Measurements from ENCODE around the gene UBE2F.

Gene UBE2F

DNA sequence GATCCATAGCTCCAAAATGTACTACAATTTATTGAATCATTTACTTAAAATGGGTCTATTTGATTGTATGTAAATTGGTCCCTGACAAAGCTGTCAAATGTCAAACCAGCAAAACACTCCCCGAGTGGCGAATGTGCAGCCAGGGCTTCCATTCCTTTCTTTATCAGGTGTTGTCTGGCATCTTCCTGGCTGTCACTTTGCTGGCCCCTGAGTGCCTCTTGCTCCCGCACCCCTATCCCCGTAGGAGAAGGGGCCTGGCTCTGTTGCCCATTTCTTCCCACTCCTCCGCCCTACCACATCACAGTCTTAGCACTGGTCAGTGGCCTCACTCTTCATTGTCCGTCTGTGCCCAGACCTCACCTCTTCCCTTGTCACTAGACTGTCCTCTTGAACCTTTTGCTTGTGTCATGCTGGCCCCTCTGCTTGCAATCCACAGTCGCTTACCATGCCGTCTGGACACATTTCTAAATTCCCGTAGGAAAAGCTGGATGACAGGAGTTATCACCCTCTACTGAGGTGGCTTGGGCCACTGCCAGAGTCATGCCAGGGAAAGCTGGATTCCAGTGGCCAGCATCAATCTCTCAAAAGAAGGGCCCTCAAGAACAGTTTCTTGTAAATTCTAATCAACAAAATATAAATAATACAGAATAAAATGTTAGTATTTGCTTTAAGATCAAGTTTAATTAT is 15.4 kb downstream of the UBE2F start:
- in situ Hi-C loops (cut with MboI; ENCODE audit: low pct_unique_long_range_greater_than_20kb, low sequenced_read_pairs, unreplicated experiment) = no loop called here

GRCh38 chr2:237983922-237984321 is 17.1 kb downstream of the UBE2F start:
- in situ Hi-C loops (cut with MboI; ENCODE audit: low pct_unique_long_range_greater_than_20kb, low sequenced_read_pairs, unreplicated experiment) = no loop called here
- no peak for DNase-seq (ENCODE audit: low spot score)
- no peak for TF ChIP-seq CTCF (IDR thresholded peaks at IDR 0.05; ENCODE audit: extremely low read depth, insufficient read depth, missing control alignments)

More for the DNA sequence above, 15.4 kb downstream of the UBE2F start:
- DNase-seq (ENCODE audit: low spot score) = no peak
- no peak for TF ChIP-seq CTCF (IDR thresholded peaks at IDR 0.05; ENCODE audit: extremely low read depth, insufficient read depth, missing control alignments)

- TF ChIP-seq CTCF (IDR thresholded peaks at IDR 0.05; ENCODE audit: extremely low read depth, insufficient read depth, missing control alignments) = no peak
- DNase-seq (ENCODE audit: low spot score) = no peak
- in situ Hi-C loops (cut with MboI; ENCODE audit: low pct_unique_long_range_greater_than_20kb, low sequenced_read_pairs, unreplicated experiment) = no loop called here
These were observed 20.5 kb downstream of the UBE2F start for GRCh38 chr2:237987268-237987667.

- in situ Hi-C loops (cut with MboI; ENCODE audit: low pct_unique_long_range_greater_than_20kb, low sequenced_read_pairs, unreplicated experiment) = no loop called here
- DNase-seq (ENCODE audit: low spot score) = no peak
- no peak for TF ChIP-seq CTCF (IDR thresholded peaks at IDR 0.05; ENCODE audit: extremely low read depth, insufficient read depth, missing control alignments)
These were observed 26.9 kb downstream of the UBE2F start for GRCh38 chr2:237993701-237994100.

- no peak for TF ChIP-seq CTCF (IDR thresholded peaks at IDR 0.05; ENCODE audit: extremely low read depth, insufficient read depth, missing control alignments)
- no peak for DNase-seq (ENCODE audit: low spot score)
- in situ Hi-C loops (cut with MboI; ENCODE audit: low pct_unique_long_range_greater_than_20kb, low sequenced_read_pairs, unreplicated experiment) = no loop called here
These were observed 28.2 kb downstream of the UBE2F start for GRCh38 chr2:237995036-237995435.

GRCh38 chr2:237996021-237996593 is 29.3 kb downstream of the UBE2F start:
- no peak for DNase-seq (ENCODE audit: low spot score)
- TF ChIP-seq CTCF (IDR thresholded peaks at IDR 0.05; ENCODE audit: extremely low read depth, insufficient read depth, missing control alignments) = no peak
- in situ Hi-C loops (cut with MboI; ENCODE audit: low pct_unique_long_range_greater_than_20kb, low sequenced_read_pairs, unreplicated experiment) = no loop called here

All from GM13977 (cell line).